Measurements from ENCODE around the gene ONECUT3.
"Not testable (repeated sequence)": the region's sequence is repeated elsewhere in the genome, so short reads cannot be mapped to it uniquely, and the experiment has no call there.

The ONECUT3 gene

DNA sequence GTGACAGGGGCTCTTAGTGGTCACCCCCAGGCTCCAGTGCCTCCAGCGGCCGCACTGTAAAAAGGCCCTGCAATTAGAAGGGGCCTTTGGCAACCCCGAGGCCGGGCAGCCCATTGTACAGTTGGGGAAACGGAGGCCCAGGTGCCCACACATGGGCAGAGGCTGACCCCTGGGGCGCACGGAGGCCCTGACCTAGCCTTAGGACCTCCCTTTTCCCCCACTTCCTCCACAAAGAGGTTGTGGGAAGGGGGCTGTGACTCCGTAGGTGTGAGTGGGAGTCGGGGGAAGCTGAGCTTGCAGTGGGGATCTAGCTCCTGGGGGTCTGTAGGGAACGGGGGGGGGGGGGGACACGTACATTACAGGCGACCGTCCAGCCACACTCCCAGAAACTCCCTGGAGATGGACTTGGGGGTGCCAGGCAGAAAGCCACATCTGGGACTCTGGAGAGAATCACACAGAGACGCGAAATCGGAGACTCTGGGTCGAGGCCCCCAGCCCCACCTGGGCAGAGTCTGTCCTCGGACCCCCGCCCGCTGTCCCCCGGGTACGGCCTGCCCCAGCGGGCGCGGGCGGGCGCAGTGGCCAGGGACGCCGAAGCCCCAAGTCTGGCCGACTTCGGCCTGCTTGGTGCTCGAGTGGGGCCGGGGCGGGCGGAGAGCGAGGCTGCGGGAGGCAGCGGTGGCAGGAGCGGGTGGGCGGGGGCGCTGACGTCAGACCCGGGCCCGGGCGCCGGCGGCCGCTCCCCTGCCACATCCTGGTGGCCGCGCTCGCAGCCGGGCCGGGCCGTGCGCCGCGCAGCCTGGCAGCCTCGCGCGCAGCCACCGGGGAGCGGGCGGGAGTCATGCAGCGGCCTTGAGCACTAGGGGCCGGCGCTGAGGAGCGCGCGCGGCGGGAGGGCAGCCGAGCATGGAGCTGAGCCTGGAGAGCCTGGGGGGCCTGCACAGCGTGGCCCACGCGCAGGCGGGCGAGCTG is at the start of gene ONECUT3:
Gene ONECUT3, plus strand, starts transcription at position 750 of the 972 bp plus-strand sequence. Its CDS starts 157 bp downstream, at position 907.
- no peak for DNase-seq

DNA sequence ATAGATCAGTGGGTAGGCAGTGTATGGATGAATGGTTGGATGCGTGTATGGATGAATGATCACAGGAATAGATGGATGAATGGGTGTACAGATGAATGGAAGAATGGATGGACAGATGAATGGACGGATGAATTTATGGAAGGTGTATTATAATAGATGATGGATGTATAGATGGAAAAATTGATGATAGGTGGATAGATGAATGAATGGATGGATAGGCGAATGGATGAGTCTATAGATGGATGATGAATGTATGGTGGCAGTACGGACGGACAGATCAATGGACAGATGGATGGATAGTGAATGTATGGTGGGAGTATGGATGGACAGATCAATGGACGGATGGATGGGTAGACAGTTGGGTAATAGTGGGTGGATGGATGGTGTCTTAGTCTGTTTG is 49.0 kb upstream of the ONECUT3 start:
- DNase-seq = no peak

DNA sequence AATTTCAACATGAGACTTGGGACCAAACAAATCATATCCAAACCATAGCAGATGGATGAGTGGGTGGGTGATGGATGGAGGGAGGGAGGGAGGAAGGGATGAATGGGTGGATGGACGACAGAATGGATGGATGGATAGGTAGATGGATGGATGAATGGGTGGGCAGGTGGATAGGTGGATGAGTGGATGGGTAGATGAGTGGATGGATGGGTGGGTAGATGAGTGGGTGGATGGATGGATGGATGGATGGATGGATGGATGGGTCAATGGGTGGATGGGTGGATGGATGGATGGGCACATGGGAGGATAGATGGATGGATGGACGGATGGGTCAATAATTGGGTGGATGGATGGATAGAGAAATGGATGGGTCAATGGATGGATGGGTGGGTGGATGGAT is 47.9 kb upstream of the ONECUT3 start:
- no peak for DNase-seq

DNA sequence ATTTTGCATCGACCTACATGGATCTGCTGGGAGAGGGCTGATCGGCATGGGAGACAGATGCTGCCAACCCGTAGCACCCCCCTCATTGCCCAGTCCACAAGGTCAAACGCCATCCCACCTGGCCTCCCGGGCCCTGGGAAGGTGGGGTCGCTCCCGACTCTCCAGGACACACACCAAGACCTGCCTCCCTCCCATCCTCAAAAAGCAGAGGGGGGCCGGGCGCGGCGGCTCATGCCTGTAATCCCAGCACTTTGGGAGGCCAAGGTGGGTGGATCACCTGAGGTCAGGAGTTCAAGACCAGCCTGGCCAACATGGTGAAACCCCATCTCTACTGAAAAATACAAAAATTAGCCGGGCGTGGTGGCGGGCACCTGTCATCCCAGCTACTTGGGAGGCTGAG is 46.7 kb upstream of the ONECUT3 start:
- DNase-seq = not testable (repeated sequence)

DNA sequence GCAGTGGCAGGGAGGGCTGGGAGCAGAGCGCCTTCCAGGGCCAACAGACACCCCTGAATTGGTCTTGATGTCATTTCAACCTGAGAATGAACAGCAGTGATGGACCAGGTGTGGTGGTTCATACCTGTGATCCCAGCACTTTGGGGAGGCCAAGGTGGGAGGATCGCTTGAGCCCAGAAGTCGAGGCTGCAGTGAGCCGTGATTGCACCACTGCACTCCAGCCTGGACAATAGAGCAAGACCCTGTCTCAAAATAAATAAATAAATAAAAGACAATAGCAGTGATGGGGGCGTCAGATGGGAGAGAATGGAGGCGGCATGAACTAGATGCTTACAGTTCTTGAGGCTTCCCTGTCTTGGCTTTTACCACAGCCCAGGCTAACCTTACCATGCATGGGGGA is 46.1 kb upstream of the ONECUT3 start:
- DNase-seq = no peak

DNA sequence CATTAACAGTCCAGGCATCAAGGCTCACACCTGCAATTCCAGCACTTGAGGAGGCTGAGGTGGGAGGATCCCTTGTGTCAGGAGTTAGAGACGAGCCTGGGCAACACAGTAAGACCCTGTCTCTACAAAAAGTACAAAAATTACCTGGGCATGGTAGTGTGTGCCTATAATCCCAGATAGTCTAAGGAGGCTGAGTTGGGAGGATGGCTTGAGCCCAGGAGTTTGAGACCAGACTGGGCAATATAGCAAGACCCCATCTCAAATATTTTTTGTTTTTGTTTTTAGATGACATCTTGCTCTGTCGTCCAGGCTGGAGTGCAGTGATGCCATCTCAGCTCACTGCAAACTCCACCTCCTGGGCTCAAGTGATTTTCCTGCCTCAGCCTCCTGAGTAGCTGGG is 40.1 kb upstream of the ONECUT3 start:
- DNase-seq = no peak

DNA sequence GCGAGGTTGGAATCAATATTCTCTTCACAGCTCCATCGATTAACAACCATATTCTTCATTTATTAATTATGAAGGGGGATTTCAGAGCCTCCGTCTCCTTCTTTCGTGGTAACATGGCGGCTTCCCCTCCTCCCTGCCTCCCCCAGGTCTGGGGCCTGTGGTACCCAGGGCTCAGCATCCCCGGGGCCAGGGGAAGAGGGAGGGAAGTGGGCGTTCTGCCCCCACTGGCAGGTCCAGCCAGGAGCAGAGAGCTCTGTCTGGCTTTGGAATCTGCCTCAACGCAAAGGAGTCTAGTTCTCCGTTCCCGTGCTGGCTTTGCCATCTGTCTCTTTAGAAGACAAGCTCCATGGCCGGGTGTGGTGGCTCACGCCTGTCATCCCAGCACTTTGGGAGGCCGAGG is 37.8 kb upstream of the ONECUT3 start:
- DNase-seq = no peak

DNA sequence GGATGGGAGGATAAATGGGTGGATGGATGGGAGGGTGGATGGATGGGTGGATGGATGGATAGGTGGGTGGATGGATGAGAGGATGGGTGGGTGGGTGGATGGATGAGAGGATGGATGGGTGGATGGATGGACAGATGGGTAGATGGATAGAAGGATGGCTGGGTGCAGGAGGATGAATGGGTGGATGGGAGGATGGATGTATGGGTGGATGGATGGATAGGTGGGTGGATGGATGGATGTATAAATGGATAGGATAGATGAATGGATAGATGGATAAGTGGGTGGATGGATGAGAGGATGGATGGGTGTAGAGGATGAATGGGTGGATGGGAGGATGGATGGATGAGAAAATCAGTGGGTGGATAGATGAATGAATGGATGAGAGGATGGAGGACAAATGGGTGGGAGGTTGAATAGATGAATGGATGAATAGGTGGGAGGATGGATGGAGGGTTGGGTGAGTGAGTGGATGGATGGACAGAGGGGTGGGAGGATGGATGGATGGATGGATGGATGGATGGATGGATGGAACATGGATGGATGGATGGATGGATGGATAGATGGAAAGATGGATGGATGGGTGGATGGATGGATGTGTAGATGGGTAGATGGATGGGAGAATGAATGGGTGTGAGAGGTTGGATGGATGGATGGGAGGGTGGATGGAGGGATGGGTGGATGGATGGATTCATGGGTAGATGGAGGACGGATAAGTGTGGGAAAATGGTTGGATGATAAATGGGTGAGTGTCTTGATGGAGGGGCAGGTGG is 35.9 kb upstream of the ONECUT3 start:
- DNase-seq = no peak

DNA sequence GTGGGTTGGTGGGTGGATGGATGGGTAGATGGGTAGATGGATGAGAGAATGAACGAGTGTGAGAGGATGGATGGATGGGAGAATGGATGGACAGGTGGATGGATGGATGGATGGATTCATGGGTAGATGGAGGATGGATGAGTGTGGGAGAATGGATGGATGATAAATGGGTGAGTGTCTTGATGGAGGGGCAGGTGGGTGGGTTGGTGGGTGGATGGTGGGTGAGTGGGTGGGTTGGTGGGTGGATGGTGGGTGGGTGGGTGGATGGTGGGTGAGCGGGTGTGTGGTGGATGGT is 35.4 kb upstream of the ONECUT3 start:
- no peak for DNase-seq

DNA sequence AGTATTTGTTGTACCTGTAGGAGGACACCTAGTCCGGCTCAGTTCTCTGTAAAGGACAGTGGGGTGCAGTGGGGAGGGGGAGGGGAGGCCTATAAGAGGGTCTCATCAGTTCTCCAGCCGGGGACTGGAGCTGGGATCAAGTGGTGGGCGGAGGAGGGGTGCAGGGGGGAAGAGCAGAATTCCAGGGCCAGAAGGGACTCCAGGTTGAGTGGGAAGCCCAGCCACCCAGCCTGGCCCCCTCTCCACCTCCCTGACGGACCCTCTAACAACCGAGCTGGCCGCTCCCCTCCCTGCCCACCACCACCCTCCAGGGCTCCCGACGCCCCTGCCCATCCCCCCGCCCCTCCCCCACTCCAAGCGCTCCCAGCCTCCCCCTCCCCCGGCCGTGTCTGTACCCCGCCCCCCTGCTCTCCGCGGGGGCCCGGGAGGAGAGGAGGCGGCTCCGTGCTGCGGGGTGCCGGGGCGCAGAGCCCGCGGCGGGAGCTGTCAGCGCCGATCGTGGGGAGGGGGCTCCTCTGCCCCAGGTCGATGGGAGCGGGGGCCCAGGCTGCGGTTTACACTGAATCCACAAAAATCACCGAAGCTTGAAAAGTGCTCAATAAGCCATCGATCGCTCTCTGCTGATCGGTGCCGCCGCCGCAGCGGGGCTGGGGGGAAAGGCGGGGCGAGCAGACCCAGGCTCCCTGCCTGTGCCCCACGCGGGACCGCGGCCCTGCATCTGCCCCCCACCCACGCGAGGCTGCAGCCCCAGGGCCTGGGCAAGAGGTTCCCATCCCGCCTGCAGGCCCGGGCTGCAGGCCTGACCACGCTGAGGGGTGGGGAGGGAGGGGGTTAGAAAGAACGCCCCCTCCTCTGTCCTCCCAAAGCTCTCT is 34.6 kb upstream of the ONECUT3 start:
- DNase-seq = no peak

DNA sequence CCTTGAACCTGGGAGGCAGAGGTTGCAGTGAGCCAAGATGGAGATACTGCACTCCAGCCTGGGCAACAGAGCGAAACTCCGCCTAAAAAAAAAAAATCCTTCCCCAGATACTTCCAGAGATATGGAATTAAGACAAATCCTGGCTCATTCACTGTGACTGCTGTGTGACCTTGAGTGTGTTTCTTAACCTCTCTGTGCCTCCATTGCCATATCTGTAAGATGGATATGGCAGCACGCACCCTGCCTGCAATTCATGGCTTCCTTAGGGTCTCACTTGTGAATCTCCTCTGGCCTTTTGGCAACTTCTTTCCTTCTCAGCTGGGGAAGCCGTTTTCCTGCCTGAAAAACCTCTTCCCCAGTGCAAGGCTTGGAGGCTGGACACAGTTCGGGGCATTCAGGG is 33.8 kb upstream of the ONECUT3 start:
- DNase-seq = no peak

DNA sequence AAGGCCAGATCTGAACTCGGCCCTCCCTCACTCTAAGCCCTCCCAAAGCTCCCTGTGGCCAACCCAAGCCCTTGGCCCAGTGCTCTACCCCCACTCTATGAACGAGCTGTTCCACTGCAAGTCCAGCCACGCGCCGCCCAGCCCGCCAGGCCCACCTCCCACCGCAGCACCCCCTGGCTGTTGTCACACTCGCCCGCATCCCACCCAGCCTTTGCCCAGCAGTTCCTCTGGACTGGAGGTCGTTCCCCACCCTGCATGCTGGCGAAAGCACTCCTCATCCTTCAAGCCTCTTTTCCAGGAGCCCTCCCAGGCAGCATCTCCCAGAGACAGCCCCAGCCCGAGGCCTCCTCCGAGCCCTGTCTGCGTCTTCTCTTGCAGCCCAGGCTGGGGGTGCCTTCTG is 33.1 kb upstream of the ONECUT3 start:
- no peak for DNase-seq

DNA sequence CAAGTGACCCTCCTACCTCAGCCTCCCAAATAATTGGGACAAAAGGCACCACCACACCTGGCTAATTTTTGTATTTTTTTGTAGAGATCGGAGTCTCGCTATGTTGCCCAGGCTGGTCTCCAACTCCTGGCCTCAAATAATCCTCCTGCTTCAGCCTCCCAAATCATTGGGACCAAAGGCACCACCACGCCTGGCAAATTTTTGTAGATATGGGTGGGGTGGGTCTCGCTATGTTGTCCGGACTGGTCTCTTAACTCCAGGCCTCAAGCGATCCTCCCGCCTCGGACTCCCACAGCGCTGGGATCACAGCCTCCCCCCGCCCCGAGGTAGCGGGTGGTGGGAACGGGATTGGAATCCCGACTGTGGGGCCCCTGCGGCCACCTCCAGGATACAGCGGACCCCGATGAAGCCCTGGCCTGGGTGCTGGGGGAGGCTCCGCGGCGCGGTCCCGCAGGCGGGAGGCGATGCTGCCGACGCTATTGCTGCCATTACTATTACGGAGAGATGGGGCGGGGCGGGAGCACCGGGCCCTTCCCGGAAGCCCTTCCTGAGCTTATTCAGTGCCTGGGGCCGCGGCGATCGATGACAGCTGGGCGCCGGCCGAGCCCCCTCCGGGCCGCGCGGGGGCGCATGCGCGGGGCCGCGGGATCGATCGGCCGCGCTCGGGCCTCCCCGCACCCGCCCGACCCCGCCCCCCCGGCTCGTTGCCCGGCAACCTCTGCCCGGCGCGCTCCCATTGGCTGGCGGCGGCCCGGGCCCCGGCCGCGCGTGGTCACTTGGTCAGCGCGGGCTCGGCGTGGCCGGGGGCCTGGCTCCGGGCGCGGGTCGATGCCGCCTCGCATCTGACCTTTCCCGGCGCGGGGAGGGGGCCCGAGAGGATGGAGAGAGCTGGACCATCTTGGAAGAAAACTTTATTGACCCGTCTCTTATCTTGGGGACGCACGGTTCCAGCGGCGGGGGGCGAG is 27.9 kb upstream of the ONECUT3 start:
- DNase-seq = no peak

DNA sequence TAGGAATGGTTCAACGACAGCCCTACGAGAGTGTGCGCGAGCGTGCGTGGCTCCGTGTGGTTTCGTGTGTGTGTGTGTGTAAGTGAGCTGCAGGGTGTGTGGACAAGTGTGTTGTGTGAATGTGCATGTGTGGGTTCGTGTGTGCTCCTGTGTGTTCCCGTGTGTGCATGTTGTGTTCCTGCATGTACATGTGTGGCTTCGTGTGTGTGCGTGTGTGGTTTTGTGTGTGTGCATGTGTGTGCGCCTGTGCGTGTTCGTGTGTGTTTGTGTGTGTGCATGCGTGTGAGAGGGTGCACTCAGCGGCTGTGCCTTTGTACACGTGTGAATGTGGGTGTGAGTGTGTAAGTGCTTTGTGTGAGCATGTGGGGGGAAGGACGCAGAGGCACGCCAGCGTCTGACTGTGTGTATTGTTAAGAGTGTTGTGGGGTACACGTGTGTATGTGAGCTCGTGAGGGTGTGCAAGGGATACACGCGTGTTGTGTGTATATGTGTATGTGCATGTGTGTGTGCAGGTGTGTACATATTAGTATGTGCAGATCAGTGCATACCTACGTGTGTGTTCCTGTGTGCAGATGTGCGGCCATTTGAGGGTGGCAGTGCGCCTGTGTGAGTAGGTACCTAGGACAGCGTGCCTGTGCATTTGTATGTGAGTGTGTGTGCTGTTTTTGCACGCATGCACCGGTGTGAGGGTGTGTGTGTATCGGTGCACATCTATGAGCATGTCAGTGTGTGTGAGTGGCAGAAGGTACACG is 24.3 kb upstream of the ONECUT3 start:
- DNase-seq = no peak

DNA sequence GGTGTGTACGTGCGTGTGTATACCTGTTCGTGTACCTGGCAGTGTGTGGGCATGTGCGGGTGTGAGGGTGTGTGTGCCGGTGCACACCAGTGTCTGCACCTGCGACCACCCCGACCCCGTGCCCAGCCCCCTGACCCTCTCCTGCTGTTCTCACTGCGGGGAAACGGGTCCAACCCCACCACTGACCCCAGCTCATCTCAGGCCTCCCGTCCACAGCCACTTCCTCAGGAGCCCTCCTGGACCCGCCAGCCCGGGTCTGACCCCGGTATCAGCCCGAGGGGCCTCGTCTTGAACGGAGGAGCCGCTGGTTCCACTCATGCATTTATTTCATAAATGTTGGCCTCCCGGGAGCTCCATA is 23.8 kb upstream of the ONECUT3 start:
- DNase-seq = no peak

DNA sequence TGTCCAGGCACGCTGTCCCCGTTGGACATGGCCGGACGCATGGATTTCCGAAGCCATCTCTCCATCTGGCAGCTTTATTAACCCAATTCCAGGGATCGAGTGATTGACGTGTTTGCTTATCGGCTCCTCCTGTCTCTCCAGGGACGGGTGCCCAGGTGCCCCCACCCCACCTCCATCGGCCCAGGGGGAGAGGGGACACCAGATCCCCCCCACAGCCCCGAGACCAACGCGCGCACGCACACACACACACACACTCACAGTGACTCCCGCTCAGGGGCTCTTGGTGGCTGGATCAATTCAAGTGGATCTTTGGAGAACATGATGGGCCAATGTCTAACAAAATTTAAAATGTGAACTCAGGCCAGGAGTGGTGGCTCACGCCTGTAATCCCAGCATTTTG is 23.1 kb upstream of the ONECUT3 start:
- DNase-seq = no peak

DNA sequence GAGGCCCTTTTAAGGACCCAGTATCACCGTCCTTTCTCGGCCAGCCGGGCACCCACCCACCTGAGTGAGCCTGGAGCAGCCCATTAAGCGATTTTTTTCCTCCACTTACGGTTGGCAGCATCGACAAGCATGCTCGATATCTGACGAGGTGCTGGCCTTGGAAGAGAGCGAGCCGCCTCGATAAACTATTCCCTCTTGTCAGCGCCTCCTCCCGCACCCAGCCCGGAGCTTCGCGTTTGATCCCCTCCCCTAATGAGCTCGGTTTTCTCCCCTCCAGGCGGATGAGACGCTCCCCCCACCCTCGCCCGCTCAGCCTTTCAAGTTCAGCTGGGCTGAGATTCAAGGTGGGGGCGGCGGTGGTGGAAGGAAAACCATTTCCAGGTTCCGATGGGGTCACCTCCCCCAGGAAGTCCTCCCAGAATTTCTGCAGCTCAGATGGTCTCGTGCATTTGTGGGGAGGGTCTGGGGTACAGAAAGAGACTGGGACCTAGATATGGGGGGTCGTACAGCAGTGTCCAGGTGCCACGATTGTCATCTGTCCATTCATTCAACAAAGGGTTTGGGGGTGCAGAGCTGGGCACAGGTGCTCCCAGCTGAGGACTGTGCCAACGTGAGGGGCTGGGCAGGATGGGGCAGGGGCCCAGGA is 18.9 kb upstream of the ONECUT3 start:
- DNase-seq = no peak

DNA sequence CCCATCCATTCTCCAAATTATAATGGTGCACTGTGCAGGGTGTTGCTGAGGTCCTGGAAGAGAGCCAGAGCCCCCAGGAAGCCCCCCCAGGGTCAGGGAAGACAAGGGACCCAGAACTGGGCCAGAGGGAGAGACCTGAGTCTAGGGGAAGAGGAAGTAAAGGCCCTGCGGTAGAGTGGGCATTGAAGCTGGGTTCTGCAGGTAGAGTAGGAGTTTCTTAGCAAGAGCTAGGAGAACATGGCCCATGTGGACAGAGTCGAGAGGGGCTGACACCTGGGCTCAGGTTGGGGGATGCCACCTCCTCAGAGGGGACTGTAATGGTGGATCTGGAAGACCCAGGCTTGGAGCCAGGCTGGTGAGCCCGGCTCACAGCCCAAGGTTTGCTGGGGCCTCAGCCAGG is 17.0 kb upstream of the ONECUT3 start:
- no peak for DNase-seq

DNA sequence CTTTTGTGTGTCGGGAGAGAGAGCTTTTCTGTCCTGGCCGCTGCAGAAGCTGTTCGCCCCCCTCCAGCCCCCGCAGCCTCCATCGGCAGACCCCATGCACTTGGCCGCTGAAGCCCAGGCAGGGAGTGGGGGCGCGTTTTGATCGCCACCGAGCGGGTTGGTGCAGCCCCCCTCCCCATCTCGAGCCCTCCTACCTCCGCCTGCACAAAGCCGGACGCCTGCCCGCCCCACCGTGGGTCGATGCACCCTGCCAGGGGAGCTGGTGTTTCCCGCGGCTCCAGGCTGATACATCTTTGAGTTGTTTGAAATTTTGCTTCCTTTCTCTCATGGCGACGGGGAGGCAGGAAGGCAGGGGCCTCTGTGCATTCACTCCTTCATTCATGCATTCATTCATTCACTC is 16.4 kb upstream of the ONECUT3 start:
- no peak for DNase-seq

DNA sequence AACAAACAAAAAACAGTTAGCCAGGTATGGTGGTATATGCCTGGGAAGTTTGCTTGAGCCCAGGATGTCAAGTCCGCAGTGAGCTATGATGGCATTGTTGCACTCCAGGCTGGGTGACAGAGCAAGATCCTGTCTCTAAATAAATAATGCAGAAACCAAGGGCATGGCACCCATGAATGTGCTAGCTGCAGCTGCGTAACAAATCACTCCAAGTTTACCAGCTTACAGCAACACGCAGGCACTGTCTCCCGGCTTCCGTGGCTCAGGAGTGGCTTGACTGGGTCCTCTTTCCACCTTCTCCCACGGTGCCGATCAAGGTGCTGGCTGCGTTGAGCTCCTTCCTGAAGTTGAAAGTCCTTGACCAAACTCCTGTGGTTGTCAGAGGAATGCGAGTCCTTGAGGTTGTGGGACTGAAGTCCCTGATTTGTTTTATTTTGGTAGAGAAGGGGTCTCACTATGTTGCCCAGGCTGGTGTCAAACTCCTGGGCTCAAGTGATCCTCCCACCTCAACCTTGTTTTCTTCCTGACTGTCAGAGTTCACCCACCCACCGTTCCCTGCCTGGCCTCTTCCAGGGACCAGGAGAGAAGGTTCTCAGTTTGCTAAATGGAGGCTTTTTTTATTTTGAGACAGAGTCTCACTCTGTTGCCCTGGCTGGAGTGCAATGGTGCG is 13.2 kb upstream of the ONECUT3 start:
- no peak for DNase-seq

Measured in cerebellar nuclear complex (tissue), 1 donor.